Pancreas (tissue), 10 donors: ENCODE data around the gene OSBPL2. TPM values are rescaled to one million over a fixed set of nuclear protein-coding genes. Genes with fewer than 3 reads are reported as not detected.

Experiments
- ATAC-seq, 4 donors: fragments of 200-7000 bp; cut with Tn5 transposase; one replicate each; pipeline versions ENCODE4 v1.8.0 to v1.9.1; 2020; ENCODE audit warnings: mild to moderate bottlenecking in 4 of 4, moderate library complexity in 4 of 4
- DNase-seq, 6 donors: peaks; one replicate each; pipeline ENCODE4 v3.0.0-alpha.2; 2020
- FAIRE-seq: peaks from 2 replicates; lab custom pipeline; 2012; peaks lifted over from hg19 to GRCh38; lab: Jason Lieb, UNC
- H3K27ac ChIP-seq, 4 donors: fragments of 200-600 bp; sonication (generic); 1 replicate in 3 of 4; 2 replicates in 1 of 4; pipeline versions ENCODE4 v1.5.0 to v1.8.0; 2020
- H3K27me3 ChIP-seq, 4 donors: fragments of 200-600 bp; one replicate each; pipeline ENCODE4 v1.8.0; 2021
- H3K36me3 ChIP-seq, 3 donors: fragments of 200-600 bp; sonication (generic) in 1 of 3; one replicate each; pipeline versions ENCODE4 v1.5.0 to v1.8.0; 2020 to 2021
- H3K4me1 ChIP-seq, 3 donors: fragments of 200-600 bp; one replicate each; pipeline ENCODE4 v1.8.0; 2021
- H3K4me3 ChIP-seq, 4 donors: fragments of 200-600 bp; sonication (generic) in 2 of 4; one replicate each; pipeline versions ENCODE4 v1.5.0 to v1.8.0; 2020 to 2021
- H3K9me3 ChIP-seq, 4 donors: fragments of 200-600 bp; one replicate each; pipeline ENCODE4 v1.8.0; 2021
- CTCF ChIP-seq, 4 donors: fragments of 200-600 bp; sonication (generic) in 3 of 4; IDR thresholded peaks; one replicate each; pipeline versions ENCODE4 v1.5.0 to v1.8.0; 2021; ENCODE audit warnings: antibody characterized with exemption in 4 of 4
- WGBS, 2 donors: extraction: QIAGEN DNeasy Blood & Tissue Kit; methylation state at CpG; one replicate each; pipeline ENCODE4 v1.1.7; 2013; 5-methylcytosine and 5-hydroxymethylcytosine counted together
- intact Hi-C, 3 donors: fragments of 100-400 bp; cut with DNase I; formaldehyde crosslinking; loops; one replicate each; pipeline versions ENCODE4 v1.11.1 to v1.14.2; 2022
- polyA plus RNA-seq, 2 donors: library from polyadenylated mRNA; stranded (reverse); fragments of 200-250 nt; gene quantifications; one replicate each; pipeline ENCODE4 v1.2.3, GENCODE V29; 2013
- total RNA-seq, 6 donors: library from RNA; stranded (reverse); fragmentation: NEBNext Ultra II Directional in 4 of 6; extraction: Animal tissue kit (Norgen Biotek cat#: 25700) in 4 of 6; gene quantifications; one replicate each; pipeline versions ENCODE4 v1.2.1 to v1.2.4, GENCODE V29; 2021 to 2023
- donor health status: healthy with polysubstance abuse.
- donor health status: DM: no; HTN: no; CAD: no; lungs with moderate emphysema.
- donor health status: DM: no; HTN: no; CAD: no.
- donor health status: control.
- donor health status: control.
- donor health status: Bipolar disorder and iron deficiency.
- donor health status: DM: yes; HTN: yes; CAD: no.
- donor health status: DM: no; HTN: no; CAD: no.
- donor health status: DM: no; HTN: no; CAD: no.
- donor health status: DM: yes; HTN: yes; CAD: no.

Gene OSBPL2
- total and polyA plus RNA-seq, 8 donors = 33.3 to 56.8 (median 47.0) TPM

GRCh38 chr20:62217913-62218773, 20.2 kb upstream of the OSBPL2 start:
- ATAC-seq = no peak
- Histone ChIP-seq H3K27me3 (peaks cover 0 to 8% (median 0%) of the 10 kb centered on the region in 4 donors), H3K9me3 (no peaks in the 10 kb centered on the region), H3K27ac (no peak overlapping the region), H3K4me1 (peaks cover 6 to 7% (median 6%) of the 10 kb centered on the region in 3 donors), H3K36me3 (no peaks in the 10 kb centered on the region), H3K4me3 (no peak overlapping the region)
- peak in 2 of 6 donors; percentile 21 to 70 for DNase-seq
- FAIRE-seq = no peak
- intact Hi-C loops = no loop called here
- WGBS, 2 donors = 49 to 63% methylated on average over 38 of the region's 38 CpGs
- no peak for TF ChIP-seq CTCF (IDR thresholded peaks at IDR 0.05)

- intact Hi-C loops = no loop called here
- Histone ChIP-seq H3K4me3 (peak overlapping the region in 3 of 4 donors; percentile 23 to 33 (median 32)), H3K27ac (no peak overlapping the region), H3K36me3 (no peaks in the 10 kb centered on the region), H3K9me3 (no peaks in the 10 kb centered on the region), H3K4me1 (peaks cover 6 to 7% (median 6%) of the 10 kb centered on the region in 3 donors), H3K27me3 (peaks cover 0 to 8% (median 0%) of the 10 kb centered on the region in 4 donors)
- 2% methylated on average over 63 to 84 of the region's 84 CpGs for WGBS, 2 donors
- ATAC-seq = peak in 3 of 4 donors; percentile 14 to 23 (median 16)
- no peak for FAIRE-seq
- no peak for TF ChIP-seq CTCF (IDR thresholded peaks at IDR 0.05)
- peak in 2 of 6 donors; percentile 21 to 81 for DNase-seq
These were observed 19.0 kb upstream of the OSBPL2 start for GRCh38 chr20:62219101-62219991.

GRCh38 chr20:62219992-62220665, 18.2 kb upstream of the OSBPL2 start, which contains the start of gene HRH3:
HRH3 (minus strand) TSS chr20:62220278; CDS start chr20:62219970, 308 bp downstream.
- 1 to 2% methylated on average over 32 to 84 of the region's 84 CpGs for WGBS, 2 donors
- Histone ChIP-seq H3K27ac (no peak within 1 kb of the TSS), H3K4me1 (peaks cover 6 to 7% (median 6%) of the 10 kb centered on the region in 3 donors), H3K4me3 (peak within 1 kb of the TSS; percentile 15 to 33 (median 28)), H3K9me3 (no peaks in the 10 kb centered on the region), H3K36me3 (no peaks in the 10 kb centered on the region), H3K27me3 (peaks cover 0 to 8% (median 0%) of the 10 kb centered on the region in 4 donors)
- peak in 4 of 6 donors; percentile 69 to 91 (median 80) for DNase-seq
- intact Hi-C loops = no loop called here
- no peak for FAIRE-seq
- ATAC-seq = peak; percentile 78 to 92 (median 87)
- TF ChIP-seq CTCF (IDR thresholded peaks at IDR 0.05) = no peak

GRCh38 chr20:62220666-62221568, 17.4 kb upstream of the OSBPL2 start:
- intact Hi-C loops = no loop called here
- Histone ChIP-seq H3K36me3 (no peaks in the 10 kb centered on the region), H3K4me1 (peaks cover 6 to 7% (median 6%) of the 10 kb centered on the region in 3 donors), H3K27me3 (peaks cover 0 to 8% (median 0%) of the 10 kb centered on the region in 4 donors), H3K4me3 (peak overlapping the region in 2 of 4 donors; percentile 30 to 32), H3K27ac (no peak overlapping the region), H3K9me3 (no peaks in the 10 kb centered on the region)
- peak in 1 of 6 donors; percentile 74 for DNase-seq
- ATAC-seq = peak; percentile 5 to 26 (median 14)
- no peak for TF ChIP-seq CTCF (IDR thresholded peaks at IDR 0.05)
- WGBS, 2 donors = 7 to 8% methylated on average over 42 to 46 of the region's 46 CpGs
- no peak for FAIRE-seq
